Measurements from ENCODE around the gene FGF3.
"Not testable (repeated sequence)": the region's sequence is repeated elsewhere in the genome, so short reads cannot be mapped to it uniquely, and the experiment has no call there.

FGF3 gene

GRCh38 chr11:69770540-69770939, 48.7 kb downstream of the FGF3 start:
- DNase-seq (ENCODE audit: low spot score), result no peak

GRCh38 chr11:69765498-69765995, 53.7 kb downstream of the FGF3 start:
- DNase-seq (ENCODE audit: low spot score), result no peak

- DNase-seq (ENCODE audit: low spot score), result not testable (repeated sequence)
These were observed 54.3 kb downstream of the FGF3 start for GRCh38 chr11:69764918-69765317.

- DNase-seq (ENCODE audit: low spot score), result no peak
These were observed 58.9 kb downstream of the FGF3 start for GRCh38 chr11:69760319-69760718.
